GM19023 (cell line): ENCODE measurements around the gene NIT1.

Source experiments
- ATAC-seq: cut with Tn5 transposase; IDR thresholded peaks from one replicate; pipeline ENCODE4 v1.9.1; 2021; ENCODE audit warnings: mild to moderate bottlenecking, moderate library complexity; ENCODE audit not compliant: unreplicated experiment

The NIT1 gene

GRCh38 chr1:161083748-161084596, 33.9 kb upstream of the NIT1 start:
- no peak for ATAC-seq

DNA sequence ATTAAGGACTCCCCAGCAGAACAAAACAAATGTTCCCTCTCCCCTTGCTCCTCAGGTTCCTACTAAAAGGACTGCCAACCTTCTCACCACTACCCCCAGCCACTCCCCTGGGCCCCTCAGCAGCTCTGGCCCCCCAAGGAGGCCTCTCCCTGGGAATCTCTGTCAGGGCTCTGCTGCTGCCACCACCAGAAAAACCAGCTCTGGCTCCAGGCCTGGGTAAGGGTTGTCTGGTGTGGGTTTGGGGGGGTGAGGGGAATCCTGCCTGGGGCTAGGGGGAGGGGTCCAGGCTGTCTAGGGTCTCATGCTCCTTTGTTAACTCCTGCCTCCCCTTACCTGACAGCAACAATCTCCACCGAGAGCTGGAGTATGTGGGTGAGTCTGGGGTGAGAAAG, 33.3 kb upstream of the NIT1 start:
- ATAC-seq: no peak

DNA sequence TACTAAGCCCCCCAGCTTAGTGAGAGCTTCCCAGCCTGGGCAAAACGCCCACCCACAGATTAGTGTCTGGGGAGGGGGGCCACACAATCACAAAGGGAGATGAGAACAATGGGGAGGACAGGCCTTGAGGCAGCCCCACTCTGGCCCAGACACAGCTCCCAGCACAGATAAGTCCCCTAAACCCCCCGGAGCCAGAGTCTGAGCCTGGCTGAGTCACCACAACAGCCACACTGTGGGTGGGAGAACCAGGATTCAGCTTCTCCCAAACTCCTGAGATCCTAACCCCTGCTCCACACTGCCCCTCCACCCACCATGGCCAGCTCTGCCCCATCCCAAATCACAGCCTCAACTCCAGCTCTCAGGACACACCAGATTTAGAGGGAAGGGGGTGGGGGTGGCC, 32.7 kb upstream of the NIT1 start:
- no peak for ATAC-seq

GRCh38 chr1:161086457-161086856, 31.4 kb upstream of the NIT1 start:
- ATAC-seq: no peak

- no peak for ATAC-seq
These were observed 29.3 kb upstream of the NIT1 start for GRCh38 chr1:161088587-161089110.

DNA sequence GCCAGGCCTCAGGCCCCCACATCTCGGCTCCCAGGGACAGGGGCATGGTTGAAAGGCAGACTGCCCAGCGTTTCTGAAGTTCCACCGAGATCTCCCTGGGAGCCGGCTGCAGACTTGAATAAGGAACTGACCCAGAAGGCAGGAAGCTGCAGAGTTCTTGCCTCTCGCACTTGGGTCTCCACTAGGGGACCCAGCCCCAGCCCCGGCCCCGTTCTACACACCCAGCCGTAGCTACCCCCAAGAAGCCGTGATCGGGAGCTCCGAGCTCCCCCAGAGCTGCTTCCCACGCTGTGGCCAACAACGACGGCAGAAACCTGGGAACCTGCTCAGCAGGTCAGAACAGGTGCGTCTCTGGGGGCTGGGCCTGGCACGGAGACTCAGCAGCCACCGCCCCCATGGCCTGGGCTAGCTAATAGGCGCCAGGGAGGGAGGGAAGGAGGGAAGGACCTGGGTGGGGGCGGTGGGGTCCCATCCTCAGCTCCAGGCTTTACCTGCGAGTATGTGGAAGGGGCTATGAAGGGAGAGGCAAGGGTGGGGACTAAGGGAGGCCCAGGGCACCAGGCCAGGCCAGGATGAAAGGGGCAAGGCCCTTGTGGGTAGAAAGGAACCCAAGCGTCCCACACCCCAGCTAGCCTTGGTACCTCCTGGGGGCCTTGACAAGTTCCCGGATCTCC, 28.5 kb upstream of the NIT1 start, which contains the start of gene NECTIN4:
NECTIN4 (minus strand) TSS at position 308 of the 674 bp plus-strand sequence; CDS start at position 46, 262 bp downstream.
- ATAC-seq: no peak

DNA sequence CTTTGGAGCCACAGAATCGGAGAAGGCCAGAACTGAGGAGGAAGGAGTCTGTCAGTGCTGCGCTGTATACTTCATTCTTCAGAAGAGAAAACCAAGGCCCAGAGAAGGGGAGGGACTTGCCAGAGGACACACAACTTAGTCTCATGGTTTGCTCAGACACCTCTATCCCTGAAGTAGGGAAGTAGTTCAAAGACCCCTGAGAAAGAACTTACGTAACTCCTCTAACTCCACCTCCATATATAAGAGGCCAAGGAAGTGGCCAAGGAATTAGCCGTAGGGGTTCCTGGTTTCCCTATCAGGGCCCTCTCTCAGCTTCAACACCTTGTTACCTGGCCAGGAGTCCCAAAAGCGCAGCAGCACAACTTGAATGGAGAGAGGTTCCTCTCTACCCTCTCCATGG, 28.0 kb upstream of the NIT1 start:
- no peak for ATAC-seq

- no peak for ATAC-seq
These were observed 27.3 kb upstream of the NIT1 start for GRCh38 chr1:161090617-161091016.

GRCh38 chr1:161091093-161091492, 26.8 kb upstream of the NIT1 start:
- ATAC-seq: no peak

GRCh38 chr1:161091796-161092507, 26.0 kb upstream of the NIT1 start:
- ATAC-seq: no peak

GRCh38 chr1:161092621-161093028, 25.3 kb upstream of the NIT1 start:
- no peak for ATAC-seq

- no peak for ATAC-seq
These were observed 23.4 kb upstream of the NIT1 start for GRCh38 chr1:161094481-161094880.

- ATAC-seq: no peak
These were observed 22.7 kb upstream of the NIT1 start for GRCh38 chr1:161095230-161095629.

DNA sequence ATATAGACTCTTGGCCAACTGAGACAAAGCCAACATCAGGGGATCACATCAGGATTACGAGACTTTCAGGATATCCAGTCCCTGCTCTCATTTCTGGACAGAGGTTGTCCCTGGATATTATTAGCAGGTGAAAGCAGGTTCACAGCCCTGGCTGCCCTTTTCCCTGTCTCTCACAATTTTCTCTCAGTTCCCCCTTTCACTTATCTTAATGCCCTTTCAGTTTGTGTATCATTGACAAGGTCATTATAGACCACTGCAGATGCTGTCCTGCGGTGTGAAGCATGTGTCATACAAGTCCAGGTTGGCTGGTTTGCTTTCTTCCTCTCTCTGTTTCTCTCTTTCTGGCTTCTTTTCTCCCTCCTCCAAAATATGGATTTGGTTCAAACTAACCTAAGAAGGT, 21.9 kb upstream of the NIT1 start:
- ATAC-seq: no peak

DNA sequence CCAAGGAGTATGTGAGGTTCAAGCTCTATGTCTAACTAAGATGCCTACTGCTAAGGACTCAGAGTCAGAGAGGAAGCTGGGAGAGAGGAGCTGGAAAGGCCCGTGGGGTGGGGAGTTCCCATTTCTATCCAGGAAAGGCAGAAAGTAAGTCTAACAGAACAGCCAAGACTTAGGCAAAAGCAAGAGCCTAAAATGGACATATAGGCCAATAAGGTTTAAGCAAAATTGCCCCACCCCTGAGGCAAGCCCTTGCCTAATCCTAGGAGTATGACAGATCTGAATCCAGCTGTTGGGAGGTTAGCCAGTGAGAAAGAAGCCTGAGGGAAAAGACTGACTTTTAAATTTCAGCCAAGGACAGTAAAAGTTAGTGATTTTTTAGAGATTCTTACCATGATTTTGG, 21.4 kb upstream of the NIT1 start:
- ATAC-seq: no peak

GRCh38 chr1:161098210-161099068, 19.5 kb upstream of the NIT1 start, which contains the start of gene KLHDC9:
Gene KLHDC9, plus strand, starts transcription at chr1:161098361. Its CDS starts 175 bp downstream, at chr1:161098536.
- ATAC-seq: peak; percentile 80

- ATAC-seq: no peak
These were observed 18.7 kb upstream of the NIT1 start for GRCh38 chr1:161099090-161099802.

DNA sequence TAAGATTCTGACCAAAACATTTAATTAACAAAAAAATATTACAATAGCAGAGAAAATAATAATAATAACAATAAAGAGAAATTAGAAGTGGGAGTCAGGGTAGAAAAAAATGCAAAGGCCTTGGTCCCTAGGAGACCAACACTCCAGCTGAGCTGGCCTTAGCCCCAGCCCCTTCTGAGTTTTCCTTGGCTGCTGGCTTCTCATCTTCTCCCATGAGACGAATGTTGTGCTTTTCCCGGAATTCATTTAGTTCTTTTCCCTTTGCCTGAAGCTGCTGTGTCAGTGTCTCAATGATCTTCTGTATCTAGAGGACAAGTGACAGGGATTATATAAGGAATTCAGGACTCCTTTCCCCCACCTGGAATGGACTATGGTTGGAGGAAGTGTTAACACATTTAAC, 17.3 kb upstream of the NIT1 start:
- ATAC-seq: no peak

DNA sequence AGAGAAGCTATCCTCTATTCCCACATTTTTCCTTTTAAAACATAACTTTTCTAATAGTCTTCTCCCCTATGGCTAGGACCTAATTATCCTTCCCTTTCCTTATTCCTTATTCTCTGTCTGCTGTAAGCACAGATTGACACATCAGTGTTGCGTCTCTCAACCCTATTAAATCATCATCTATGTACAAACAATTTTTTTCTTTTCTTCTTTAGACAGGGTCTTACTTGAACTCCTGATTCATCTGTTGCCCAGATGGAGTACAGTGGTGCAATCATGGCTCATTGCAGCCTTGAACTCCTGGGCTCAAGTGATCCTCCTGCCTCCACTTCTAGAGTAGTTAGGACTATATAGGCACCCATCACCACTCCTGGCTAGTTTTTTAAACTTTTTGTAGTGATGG, 11.5 kb upstream of the NIT1 start:
- ATAC-seq: no peak

GRCh38 chr1:161111117-161111516, 6.8 kb upstream of the NIT1 start:
- no peak for ATAC-seq
